GM12864 (cell line): Measurements from ENCODE around the gene ARAP1.
A peak's percentile ranks its signal among the peaks of the same experiment; 100 is the strongest.

ENCODE experiments used
- DNase-seq: peaks from one replicate; pipeline ENCODE4 v3.0.0-alpha.2; 2011; ENCODE audit warnings: low read depth
- H3K4me3 ChIP-seq: 2 replicates; pipeline ENCODE4 v1.5.1; 2011; ENCODE audit warnings: mild to moderate bottlenecking, low read depth, low read length, control low read depth
- CTCF ChIP-seq: IDR thresholded peaks from 2 replicates; pipeline ENCODE4 v1.5.1; 2011; ENCODE audit warnings: low read depth, mild to moderate bottlenecking, moderate library complexity, low read length, control low read depth, inconsistent platforms; ENCODE audit errors: missing control alignments

Gene ARAP1

DNA sequence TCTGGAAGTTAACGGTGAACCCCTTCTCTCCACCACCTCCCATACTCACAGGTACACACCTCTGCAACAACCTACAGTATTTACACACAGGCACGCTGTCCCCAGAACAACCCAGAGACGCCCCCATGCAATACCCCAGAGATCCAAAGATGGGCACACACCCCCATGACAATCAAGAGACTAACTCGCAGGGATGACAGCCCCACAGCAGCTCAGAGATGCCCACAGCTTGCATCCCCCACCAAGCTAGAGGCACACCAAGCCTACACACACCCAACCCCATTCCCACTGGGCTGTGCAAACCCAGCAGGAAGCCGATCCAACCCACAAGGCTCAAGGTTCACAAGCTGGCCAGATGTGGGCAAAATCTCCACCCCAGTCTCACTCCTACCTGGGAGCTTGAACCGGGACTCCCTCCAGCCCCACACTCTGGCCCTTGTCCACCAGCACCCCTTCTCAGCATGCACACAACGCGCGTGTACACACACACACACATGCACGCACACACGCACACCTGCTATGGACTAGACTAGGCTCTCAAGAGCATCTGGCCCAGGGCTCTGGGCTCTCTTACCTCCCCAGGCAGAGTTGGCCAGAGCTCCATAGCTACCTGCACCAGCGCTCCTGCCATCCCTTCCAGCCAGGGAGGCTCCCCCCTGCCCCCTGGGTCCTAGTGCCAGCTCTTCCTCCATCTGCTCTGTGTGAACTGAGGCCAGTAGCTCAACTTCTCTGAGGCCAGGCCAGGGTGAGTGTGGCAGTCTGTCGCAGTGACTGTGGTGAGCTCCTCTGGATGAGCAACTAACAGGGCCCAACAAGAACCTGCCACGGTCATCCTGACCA, 30.1 kb upstream of the ARAP1 start:
- peak overlapping the region; percentile 52 for H3K4me3 ChIP-seq
- no peak for TF ChIP-seq CTCF
- no peak for DNase-seq

DNA sequence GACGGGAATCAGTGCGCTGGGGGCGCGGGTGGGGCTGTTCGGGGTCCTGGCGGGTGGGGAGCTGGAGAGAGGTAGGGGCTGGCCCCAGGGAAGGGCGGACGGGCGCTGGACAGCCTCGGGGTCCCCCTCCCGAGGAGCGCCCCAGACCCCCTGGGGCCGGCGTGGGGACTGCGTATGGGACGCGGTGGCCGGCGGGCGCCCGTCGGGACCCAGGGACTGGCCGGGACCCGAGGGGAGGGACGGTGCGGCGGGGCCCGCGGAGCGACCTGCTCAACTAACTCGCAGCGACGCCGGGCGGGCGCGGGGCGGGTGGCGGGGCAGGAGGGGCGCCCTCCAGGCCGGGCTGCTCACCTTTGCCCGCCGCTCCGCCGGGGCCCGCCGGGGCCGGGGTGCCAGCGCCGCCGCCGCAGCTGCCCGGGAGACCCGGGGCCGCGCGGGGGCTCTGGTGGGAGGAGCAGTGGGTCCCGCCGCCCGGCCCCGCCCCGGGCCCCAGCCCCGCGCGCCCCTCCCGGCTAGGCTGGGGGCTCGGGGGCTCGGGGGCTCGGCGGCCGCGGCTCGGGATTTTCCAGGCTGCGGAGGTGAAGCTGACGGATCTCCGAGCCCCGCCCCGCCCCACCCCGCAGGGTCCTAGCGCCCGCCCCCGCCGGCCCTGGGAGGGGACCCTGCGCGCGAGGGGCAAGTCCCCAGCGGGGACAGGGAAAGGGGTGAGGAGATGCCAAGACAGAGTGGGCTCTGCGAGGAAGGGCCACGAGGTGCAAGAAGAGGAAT, 29.3 kb upstream of the ARAP1 start:
- no peak for DNase-seq
- peak overlapping the region; percentile 52 for H3K4me3 ChIP-seq
- TF ChIP-seq CTCF: no peak

GRCh38 chr11:72781063-72781312, 28.8 kb upstream of the ARAP1 start:
- peak overlapping the region; percentile 52 for H3K4me3 ChIP-seq
- TF ChIP-seq CTCF: no peak
- DNase-seq: no peak

DNA sequence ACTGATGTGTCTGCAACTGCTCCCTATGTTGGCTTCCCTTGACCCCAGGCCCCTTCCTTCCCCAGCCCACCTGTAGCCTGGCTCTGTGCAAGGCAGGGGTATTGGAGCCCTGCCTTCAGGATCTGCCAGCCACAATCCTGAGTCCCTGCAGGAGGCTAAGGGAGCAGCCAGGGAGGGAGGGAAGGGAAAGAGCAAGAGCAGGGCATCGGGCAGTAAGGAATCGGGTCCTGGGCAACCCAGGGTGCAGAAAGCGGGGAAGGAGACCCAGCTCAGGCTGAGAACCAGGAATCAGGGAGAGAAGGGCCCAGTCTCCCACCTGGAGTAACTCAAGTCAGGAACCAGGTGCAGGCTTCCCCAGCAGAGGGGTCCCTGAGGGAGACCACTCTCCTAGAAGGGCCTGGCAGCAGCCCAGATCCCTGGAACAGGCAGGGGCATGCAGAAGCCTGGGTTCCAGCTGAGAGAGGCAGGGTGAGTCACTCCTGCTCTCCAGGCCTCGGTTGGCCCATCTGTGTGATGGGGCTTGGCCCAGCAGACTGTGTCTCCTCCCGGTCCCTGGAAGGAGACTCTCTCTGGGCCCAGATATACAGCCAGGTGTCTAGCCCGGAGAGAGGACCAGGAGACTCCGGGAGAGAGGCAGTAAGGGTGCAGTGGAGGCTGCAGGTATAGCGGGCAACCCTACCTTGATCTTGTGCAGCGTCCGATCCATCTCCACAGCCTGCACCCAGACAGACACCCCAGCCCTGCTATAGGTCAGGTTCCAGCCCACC, 28.3 kb upstream of the ARAP1 start:
- DNase-seq: no peak
- no peak for TF ChIP-seq CTCF
- H3K4me3 ChIP-seq: no peak overlapping the region; the same call in 1 of the 2 replicates

GRCh38 chr11:72779495-72780128, 27.4 kb upstream of the ARAP1 start:
- DNase-seq: no peak
- no peak for TF ChIP-seq CTCF
- no peak overlapping the region for H3K4me3 ChIP-seq

- H3K4me3 ChIP-seq: no peak overlapping the region
- no peak for DNase-seq
- no peak for TF ChIP-seq CTCF
Observed at GRCh38 chr11:72778535-72779494, 26.6 kb upstream of the ARAP1 start.
